K562 (cell line): ENCODE data around the gene PIGT. TPM values are rescaled to one million over a fixed set of nuclear protein-coding genes. Genes with fewer than 3 reads are reported as not detected.

ENCODE experiments used
- CHD1 ChIP-seq: fragments of 200-600 bp; sonication (generic); IDR thresholded peaks from one replicate; pipeline ENCODE4 v1.6.1; 2012; ENCODE audit warnings: mild to moderate bottlenecking, moderate library complexity, low read length, inconsistent platforms
- CHD4 ChIP-seq: fragments of 200-600 bp; sonication (generic); IDR thresholded peaks from 3 replicates; pipeline ENCODE4 v1.6.1; 2012; ENCODE audit warnings: low read depth, mild to moderate bottlenecking, mixed read lengths, low read length, inconsistent platforms; ENCODE audit not compliant: insufficient read depth, insufficient replicate concordance, poor library complexity, severe bottlenecking
- FUS ChIP-seq: fragments of 200-400 bp; formaldehyde crosslinking; optimal IDR thresholded peaks from 2 replicates; pipeline ENCODE3; 2017; ENCODE audit warnings: low read depth, low read length
- HNRNPLL ChIP-seq: fragments of 200-400 bp; formaldehyde crosslinking; IDR thresholded peaks from 2 replicates; pipeline ENCODE4 v1.6.1; 2017; ENCODE audit warnings: low read length, low read depth, mild to moderate bottlenecking; ENCODE audit not compliant: poor library complexity, severe bottlenecking
- MAFK ChIP-seq: IDR thresholded peaks from 2 replicates; pipeline ENCODE4 v1.6.1; 2011; ENCODE audit warnings: low read length, improper control_type of control experiment
- MEF2A ChIP-seq: IDR thresholded peaks from 2 replicates; pipeline ENCODE4 v1.6.1; 2011; ENCODE audit warnings: low read depth, mild to moderate bottlenecking, low read length, moderate library complexity; ENCODE audit not compliant: control insufficient read depth
- MEF2D ChIP-seq: conservative IDR thresholded peaks from 2 replicates; pipeline ENCODE4 v1.6.1; 2016; ENCODE audit warnings: low read depth, missing genetic modification characterization, missing compliant biosample characterization
- MXI1 ChIP-seq: IDR thresholded peaks from 2 replicates; pipeline ENCODE4 v1.6.1; 2011; ENCODE audit warnings: low read depth, mild to moderate bottlenecking, improper control_type of control experiment, low read length
- NBN ChIP-seq: fragments of 450-650 bp; IDR thresholded peaks from 2 replicates; pipeline ENCODE4 v1.6.1; 2016; ENCODE audit warnings: low read depth, mild to moderate bottlenecking
- NCOR1 ChIP-seq: fragments of 450-650 bp; IDR thresholded peaks from 2 replicates; pipeline ENCODE4 v1.6.1; 2016; ENCODE audit warnings: mild to moderate bottlenecking, moderate library complexity
- NFIX ChIP-seq: fragments of 250-450 bp; sonication (Bioruptor Pico); IDR thresholded peaks from 2 replicates; pipeline ENCODE4 v1.4.0; 2020; ENCODE audit warnings: low read depth, mild to moderate bottlenecking, moderate library complexity
- NR2C1 ChIP-seq, 2 experiments: fragments of 450-650 bp; IDR thresholded peaks; 2 replicates each; pipeline ENCODE4 v1.6.1; 2017; ENCODE audit warnings: mild to moderate bottlenecking in 2 of 2, antibody characterized with exemption in 1 of 2, inconsistent platforms in 1 of 2, missing compliant biosample characterization in 1 of 2, missing genetic modification characterization in 1 of 2
- POLR2AphosphoS5 ChIP-seq: IDR thresholded peaks from 2 replicates; pipeline ENCODE4 v1.6.1; 2011; ENCODE audit warnings: mild to moderate bottlenecking, low read depth, low read length, moderate library complexity; ENCODE audit not compliant: control insufficient read depth, insufficient read depth
- RBFOX2 ChIP-seq: fragments of 200-400 bp; formaldehyde crosslinking; IDR thresholded peaks from 2 replicates; pipeline ENCODE4 v1.6.1; 2017; ENCODE audit warnings: low read depth, mild to moderate bottlenecking, low read length, moderate library complexity
- RFX7 ChIP-seq: fragments of 250-450 bp; sonication (Bioruptor Pico); IDR thresholded peaks from 2 replicates; pipeline ENCODE4 v1.5.1; 2021; ENCODE audit warnings: mild to moderate bottlenecking
- ZC3H11A ChIP-seq: IDR thresholded peaks from 2 replicates; pipeline ENCODE4 v1.6.1; 2012; ENCODE audit warnings: low read depth, low read length, improper control_type of control experiment
- ZC3H4 ChIP-seq: sonication (generic); formaldehyde crosslinking; IDR thresholded peaks from 2 replicates; pipeline ENCODE4 v1.9.0; 2021; ENCODE audit warnings: missing genetic modification reagents, borderline replicate concordance
- ZFP1 ChIP-seq: fragments of 450-650 bp; formaldehyde crosslinking; IDR thresholded peaks from 2 replicates; pipeline ENCODE4 v1.4.0; 2020; ENCODE audit warnings: mild to moderate bottlenecking, mixed read lengths
- ZKSCAN1 ChIP-seq: fragments of 150-350 bp; IDR thresholded peaks from 2 replicates; pipeline ENCODE4 v1.6.1; 2016; ENCODE audit warnings: low read depth, low read length
- ZNF175 ChIP-seq: fragments of 200-800 bp; sonication (Bioruptor generic); IDR thresholded peaks from 2 replicates; pipeline ENCODE4 v1.6.1; 2016; ENCODE audit warnings: low read depth, mild to moderate bottlenecking, missing genetic modification characterization, missing compliant biosample characterization
- ZNF695 ChIP-seq: fragments of 450-650 bp; formaldehyde crosslinking; IDR thresholded peaks from 2 replicates; pipeline ENCODE4 v1.4.0; 2020; ENCODE audit warnings: mild to moderate bottlenecking, moderate library complexity
- polyA plus RNA-seq, 8 experiments: library from polyadenylated mRNA; depleted of rRNA in 4 of 8; stranded (reverse) in 5 of 8; unstranded in 3 of 8; fragments of >200 nt; fragmentation: Nextera tagmentation in 2 of 8; fragmentation: Illumina TruSeq in 1 of 8; extraction: Ambion mirVana in 2 of 8; extraction: Trizol in 1 of 8; gene quantifications; 2 replicates each; pipeline versions ENCODE4 v1.2.1 to v1.2.3, GENCODE V29; 2011 to 2014; ENCODE audit warnings: inconsistent platforms in 1 of 8, missing spikeins in 1 of 8
- total RNA-seq, 7 experiments: library from RNA; depleted of rRNA in 6 of 7; stranded (reverse); fragments of >200 nt in 6 of 7; fragmentation: Illumina TruSeq in 2 of 7; extraction: Trizol in 2 of 7; gene quantifications; 2 replicates each; pipeline versions ENCODE4 v1.2.1 to v1.2.3, GENCODE V29; 2011 to 2021; ENCODE audit warnings: low replicate concordance in 1 of 7
- TF ChIP-seq, protein P1 (sequence below): fragments of 450-650 bp; formaldehyde crosslinking; IDR thresholded peaks from 2 replicates; pipeline ENCODE4 v1.4.0; 2022; ENCODE audit warnings: mild to moderate bottlenecking, moderate library complexity
- TF ChIP-seq, protein P2 (sequence below): fragments of 450-650 bp; IDR thresholded peaks from 2 replicates; pipeline ENCODE4 v1.6.1; 2018; ENCODE audit warnings: mild to moderate bottlenecking, low read depth; ENCODE audit not compliant: partially characterized antibody
- TF ChIP-seq, protein P3 (sequence below): fragments of 250-450 bp; sonication (Bioruptor Pico); IDR thresholded peaks from 2 replicates; pipeline ENCODE4 v1.8.0; 2022; ENCODE audit warnings: moderate library complexity, mild to moderate bottlenecking, inconsistent platforms

The PIGT gene
- total and polyA plus RNA-seq, 9 of the 15 experiments (the other 6 are each of a cell fraction or from before 2014, with no cell fraction given) = 14.6 to 108 (median 46.9) TPM

DNA sequence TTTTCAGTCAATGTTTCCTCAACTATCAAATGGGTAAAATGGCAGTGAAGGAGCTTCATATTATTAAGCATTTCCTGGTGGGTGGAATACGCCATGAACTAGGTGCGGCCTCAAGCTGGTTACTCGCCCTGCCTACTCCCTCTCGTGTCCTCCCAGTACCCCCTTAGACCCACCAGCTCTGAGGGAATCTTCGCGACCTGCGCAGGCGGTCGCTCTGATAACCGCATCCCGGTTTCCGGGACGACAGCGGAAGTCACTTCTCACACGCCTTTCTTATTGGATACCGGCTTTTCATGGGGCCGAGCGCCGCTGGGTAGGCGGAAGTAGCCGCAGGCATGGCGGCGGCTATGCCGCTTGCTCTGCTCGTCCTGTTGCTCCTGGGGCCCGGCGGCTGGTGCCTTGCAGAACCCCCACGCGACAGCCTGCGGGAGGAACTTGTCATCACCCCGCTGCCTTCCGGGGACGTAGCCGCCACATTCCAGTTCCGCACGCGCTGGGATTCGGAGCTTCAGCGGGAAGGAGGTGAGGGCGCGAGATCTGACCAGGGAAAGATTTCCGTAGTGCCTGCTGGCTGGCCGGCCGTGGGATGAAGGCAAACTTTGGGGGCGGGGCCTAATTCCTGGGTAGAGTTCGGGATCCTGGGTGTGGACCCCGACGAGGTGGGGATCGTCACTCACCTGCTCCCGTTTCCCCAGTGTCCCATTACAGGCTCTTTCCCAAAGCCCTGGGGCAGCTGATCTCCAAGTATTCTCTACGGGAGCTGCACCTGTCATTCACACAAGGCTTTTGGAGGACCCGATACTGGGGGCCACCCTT is at the start of gene PIGT (continued):
- TF ChIP-seq MAFK (0 out of 2 replicates have a peak, but pooled peaks have one; percentile 6), MEF2D (tag) (no peak), NR2C1 (IDR thresholded peaks at IDR 0.05) (no peak), NR2C1 (tag; IDR thresholded peaks at IDR 0.05) (0 out of 2 replicates have a peak, but pooled peaks have one; percentile 7), NBN (no peak), HNRNPLL (peak; percentile 86), RFX7 (CRISPR knock-in tag) (no peak), CHD4 (no peak), MEF2A (no peak), NCOR1 (no peak; the same call in 1 of the 2 replicates), ZFP1 (CRISPR knock-in tag) (no peak), FUS (no peak), POLR2AphosphoS5 (peak; percentile 80), ZC3H11A (no peak), CHD1 (no peak), RBFOX2 (peak; percentile 95), ZKSCAN1 (no peak), ZNF695 (no peak), ZC3H4 (CRISPR knock-in tag) (no peak), ZNF175 (no peak), NFIX (CRISPR knock-in tag) (no peak), MXI1 (peak; percentile 59; the same call in 1 of the 2 replicates)
- TF ChIP-seq, protein P1, sequence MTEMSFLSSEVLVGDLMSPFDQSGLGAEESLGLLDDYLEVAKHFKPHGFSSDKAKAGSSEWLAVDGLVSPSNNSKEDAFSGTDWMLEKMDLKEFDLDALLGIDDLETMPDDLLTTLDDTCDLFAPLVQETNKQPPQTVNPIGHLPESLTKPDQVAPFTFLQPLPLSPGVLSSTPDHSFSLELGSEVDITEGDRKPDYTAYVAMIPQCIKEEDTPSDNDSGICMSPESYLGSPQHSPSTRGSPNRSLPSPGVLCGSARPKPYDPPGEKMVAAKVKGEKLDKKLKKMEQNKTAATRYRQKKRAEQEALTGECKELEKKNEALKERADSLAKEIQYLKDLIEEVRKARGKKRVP = no peak
- TF ChIP-seq, protein P2, sequence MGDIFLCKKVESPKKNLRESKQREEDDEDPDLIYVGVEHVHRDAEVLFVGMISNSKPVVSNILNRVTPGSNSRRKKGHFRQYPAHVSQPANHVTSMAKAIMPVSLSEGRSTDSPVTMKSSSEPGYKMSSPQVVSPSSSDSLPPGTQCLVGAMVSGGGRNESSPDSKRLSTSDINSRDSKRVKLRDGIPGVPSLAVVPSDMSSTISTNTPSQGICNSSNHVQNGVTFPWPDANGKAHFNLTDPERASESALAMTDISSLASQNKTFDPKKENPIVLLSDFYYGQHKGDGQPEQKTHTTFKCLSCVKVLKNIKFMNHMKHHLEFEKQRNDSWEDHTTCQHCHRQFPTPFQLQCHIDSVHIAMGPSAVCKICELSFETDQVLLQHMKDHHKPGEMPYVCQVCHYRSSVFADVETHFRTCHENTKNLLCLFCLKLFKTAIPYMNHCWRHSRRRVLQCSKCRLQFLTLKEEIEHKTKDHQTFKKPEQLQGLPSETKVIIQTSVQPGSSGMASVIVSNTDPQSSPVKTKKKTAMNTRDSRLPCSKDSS = no peak
- TF ChIP-seq, protein P3, sequence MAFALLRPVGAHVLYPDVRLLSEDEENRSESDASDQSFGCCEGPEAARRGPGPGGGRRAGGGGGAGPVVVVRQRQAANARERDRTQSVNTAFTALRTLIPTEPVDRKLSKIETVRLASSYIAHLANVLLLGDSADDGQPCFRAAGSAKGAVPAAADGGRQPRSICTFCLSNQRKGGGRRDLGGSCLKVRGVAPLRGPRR (CRISPR knock-in tag) = no peak
